Kidney capillary endothelial cell (primary cell): ENCODE results near the gene PSMG1.
"Not testable (repeated sequence)": the region's sequence is repeated elsewhere in the genome, so short reads cannot be mapped to it uniquely, and the experiment has no call there.

Experiments used
- DNase-seq: peaks from one replicate; pipeline ENCODE4 v3.0.0-alpha.2; 2018; ENCODE audit warnings: low spot score

Gene PSMG1

DNA sequence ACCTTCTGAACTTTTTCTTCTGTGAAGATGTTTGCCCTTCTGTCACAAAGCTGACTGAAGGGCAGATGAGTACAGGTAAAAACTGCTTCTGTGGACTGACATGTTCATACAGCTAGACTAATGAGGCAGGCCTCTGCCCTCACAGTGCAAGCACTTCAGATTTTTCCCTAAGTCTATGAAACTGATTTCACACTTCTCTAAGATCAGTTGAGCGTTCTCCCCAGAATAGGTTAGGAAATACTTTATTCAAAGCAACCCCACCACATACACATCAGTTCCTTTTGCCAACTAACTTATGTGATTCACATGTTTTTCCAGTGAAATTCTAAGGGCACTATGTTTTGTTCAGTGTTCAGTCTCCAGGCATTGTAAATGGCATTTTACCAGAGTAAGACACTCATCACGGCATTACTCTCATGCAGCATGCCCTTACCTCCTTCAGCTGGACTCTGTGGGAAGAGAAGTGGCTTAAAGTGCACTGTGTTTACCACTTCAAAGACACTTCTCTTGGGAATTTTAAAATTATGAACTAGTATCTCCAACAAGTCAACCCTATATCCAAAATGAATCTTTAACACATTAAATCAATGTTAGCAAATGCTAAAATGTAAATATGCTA, 5.4 kb upstream of the PSMG1 start:
- no peak for DNase-seq

DNA sequence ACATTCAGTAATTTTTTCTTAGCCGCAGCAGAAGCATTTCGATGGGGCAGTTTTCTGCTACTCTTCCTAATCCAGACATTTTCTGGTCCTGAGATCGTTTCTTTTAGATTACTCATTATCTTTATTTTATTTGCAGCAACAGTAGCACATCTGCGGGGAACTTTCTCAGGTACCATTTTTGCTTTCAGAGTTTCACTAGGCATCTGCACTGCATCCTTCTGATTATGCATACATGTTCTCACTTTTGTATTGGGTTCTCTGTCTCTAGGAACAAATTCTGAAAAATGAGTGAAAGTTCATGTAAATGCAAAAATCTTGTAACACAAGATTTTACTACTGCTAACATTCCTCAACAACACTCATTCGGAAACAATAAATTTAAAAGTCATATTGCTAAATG, 3.9 kb upstream of the PSMG1 start:
- DNase-seq, result no peak

DNA sequence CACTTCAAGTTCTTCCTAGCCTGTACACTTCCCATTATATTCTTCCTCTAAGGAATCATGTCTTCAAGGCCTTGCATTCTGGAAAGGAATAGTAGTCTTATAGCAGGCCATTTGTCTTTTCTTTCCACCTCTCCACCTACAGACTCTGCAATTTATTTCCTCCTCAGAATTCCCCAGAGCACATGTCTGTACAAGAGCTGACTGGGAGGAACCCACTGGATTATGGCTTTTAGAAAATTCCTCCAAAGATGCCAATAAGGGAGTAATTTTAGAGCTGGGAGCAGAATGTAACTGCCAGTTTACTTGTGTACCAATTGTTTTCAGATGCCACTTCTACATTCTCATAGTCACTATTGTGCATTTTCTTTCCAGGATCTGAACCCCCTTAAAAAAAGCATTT, 3.4 kb upstream of the PSMG1 start:
- DNase-seq, result no peak

DNA sequence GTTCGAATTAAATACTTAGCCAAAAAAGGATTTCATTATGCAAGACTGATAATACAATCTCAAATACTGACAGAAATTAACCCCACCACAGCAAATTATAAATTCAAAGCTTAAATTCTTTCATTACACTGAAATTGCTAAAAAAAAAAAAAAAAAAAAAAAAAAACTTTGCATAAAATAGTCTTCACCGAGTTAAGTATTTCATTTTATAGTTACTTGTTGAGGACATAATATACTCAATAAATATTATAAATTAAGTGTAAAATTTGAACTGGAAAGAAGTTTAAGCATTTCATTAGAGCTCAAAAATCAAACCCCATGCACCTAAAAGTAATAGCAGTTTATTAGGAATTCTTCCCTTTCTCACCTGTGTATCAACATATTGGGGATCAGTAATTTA, 1.9 kb upstream of the PSMG1 start:
- DNase-seq, result no peak

DNA sequence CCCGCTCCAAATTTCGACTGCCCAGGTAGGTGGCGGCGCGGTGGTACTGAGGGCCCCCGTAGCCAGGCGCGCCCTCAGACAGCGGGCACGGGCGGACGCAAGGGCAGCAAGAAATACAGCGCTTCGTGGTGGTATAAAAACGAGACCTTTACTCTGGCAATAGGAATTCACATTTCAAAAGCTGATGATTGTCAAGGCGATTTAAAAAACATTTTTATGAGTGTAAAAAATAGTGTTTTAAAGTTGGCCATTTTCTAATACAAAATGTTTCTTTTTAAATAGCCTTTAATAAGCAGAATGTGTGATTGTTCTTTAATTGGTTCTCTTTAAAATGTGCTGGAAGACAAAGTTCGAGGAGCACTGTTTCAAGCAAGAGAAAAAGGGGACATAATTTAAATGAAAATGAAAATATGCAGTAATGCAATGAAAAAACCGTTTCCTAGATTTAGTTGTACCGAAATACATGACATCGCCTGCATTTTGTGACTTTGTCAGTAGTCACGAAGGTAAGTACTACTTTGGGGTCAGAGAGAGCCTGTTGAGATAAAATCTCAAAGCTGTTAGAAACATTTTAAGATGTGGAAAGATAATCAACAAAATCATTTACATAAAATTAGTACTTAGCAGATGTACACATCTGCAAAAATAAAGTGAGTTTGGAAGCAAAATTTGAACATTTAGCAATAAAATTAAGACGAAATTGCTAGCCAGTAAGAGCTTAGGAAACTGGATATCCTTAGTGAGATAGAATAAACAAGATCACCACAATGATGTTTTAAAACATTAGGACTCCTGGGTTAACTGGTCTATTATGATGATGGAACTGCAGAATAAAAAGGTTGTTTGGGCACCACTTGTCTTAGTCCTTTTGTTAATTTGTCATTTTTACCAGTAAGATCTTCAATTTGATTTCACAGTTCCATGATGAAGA, 1.1 kb upstream of the PSMG1 start:
- DNase-seq, result no peak

DNA sequence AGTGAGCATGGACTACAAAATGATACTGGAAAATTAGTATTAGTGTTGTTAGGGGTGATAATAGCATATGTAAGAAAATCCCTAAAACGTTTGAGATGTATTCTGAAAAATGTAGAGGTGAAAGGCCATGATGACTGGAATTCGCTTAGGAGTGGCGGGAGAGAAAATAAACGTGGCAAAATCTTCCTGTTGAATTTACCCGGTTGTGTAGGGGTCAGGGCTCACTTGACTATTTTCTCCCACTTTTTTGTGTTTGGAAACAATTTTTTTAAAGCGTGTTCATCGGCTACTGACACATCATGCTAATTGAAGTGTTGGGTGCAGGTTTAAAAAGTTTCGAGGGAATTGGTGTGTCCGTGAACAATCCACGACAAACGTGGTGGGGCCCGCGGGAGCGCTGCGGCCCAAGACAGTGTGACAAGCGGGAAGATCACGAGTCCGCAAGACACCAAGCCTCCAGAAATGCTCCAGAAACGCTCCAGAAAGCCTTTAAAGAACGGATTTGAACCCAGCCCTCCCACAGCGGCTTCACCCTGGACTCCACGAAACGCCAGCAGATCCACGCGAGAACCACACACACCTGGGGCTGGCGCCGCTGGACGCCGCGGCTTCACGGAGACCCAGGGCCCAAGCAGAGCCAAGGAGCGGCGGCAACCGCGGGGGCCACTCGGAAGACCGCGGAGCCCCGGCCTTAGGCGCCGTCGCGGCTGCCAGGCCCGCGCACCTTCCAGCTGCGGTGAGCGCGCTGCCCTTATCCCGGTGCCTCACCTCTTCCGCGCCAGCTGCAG, 573 bp downstream of the PSMG1 start:
- DNase-seq, result no peak

DNA sequence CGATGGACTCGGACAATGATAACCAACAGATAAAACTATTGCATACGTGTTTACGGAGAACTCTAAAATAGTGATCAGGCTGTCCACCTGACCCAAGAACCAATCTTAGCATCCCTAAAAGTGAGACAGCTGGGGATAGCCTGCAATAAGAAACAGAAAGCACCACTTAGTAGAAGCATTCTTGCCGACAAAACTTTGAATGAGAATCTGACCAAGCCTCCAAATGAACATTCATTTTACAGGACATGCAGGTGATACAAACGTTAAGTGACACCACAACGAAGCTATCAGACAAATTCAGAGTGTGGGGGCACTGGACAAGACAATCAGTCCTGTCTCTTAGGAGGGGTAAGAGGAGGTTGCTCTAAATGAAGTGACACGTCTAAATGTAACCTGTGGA, 1.2 kb downstream of the PSMG1 start:
- no peak for DNase-seq

DNA sequence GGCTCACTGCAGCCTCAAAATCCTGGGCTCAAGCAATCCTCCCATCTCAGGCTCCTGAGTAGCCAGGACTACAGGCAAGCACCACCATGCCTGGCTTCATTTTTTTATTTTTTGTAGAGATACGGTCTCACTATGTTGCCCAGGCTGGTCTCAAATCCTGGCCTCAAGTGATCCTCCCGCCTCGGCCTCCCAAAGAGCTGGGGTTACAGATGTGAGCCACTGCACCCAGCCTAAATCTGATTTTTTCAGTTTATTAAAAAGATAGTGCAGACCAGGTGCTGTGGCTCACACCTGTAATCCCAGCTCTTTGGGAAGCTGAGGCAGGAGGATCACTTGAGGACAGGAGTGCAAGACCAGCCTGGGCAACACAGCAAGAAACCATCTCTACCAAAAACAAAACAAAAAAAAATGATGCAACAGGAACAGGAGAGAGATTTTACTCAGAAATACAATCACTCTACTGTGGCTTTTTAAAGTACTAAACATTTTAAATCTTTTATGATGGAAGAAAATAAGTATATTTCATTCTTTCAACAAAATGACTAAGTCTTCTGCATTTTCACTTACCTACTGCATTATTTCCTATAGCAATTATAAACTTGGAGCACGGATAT, 1.9 kb downstream of the PSMG1 start:
- DNase-seq, result no peak

DNA sequence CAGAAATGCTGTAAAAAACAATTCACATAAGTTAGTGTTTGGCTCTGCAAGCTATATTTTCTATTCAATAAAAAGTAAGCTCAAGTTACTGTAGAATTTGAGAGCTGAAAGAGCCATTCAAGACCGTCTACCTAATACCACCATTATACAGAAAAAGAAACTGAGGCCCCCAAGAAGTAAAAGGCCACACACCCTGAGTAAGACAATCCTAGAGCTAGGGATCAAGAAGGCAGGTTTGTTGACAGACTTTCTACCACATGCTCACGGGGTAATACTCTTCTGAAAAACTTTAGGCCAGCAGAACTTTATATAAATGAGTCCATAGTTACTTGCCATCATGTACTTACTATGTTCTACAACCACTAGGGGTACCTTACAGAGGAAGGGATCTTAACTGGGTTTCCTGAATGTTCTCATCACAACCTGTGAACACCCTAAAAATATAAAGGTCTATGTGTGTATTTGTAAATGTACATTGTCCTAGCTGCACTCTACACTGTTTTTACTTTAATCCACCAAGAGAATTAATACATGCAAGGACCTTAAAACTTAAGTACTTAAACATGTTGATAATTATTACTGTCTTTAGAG, 2.7 kb downstream of the PSMG1 start:
- no peak for DNase-seq

DNA sequence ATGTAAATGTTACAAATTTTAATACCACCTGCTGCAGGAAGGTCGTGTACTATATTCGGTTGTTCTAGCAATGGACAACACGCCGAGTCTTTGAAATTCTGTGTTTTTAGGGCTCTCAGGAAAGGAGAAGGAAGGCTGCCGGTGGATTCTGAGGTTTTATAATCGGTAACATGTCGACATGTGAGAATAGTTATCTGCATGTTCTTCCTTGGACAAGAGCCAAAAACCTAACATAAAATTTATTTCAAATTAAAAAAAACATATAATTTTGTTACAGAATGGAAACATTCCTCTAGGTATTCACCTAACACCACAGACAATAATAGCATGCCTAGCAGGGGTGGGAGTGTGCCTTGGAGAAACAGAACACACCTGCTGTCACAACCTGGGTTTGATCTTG, 4.8 kb downstream of the PSMG1 start:
- DNase-seq, result no peak

DNA sequence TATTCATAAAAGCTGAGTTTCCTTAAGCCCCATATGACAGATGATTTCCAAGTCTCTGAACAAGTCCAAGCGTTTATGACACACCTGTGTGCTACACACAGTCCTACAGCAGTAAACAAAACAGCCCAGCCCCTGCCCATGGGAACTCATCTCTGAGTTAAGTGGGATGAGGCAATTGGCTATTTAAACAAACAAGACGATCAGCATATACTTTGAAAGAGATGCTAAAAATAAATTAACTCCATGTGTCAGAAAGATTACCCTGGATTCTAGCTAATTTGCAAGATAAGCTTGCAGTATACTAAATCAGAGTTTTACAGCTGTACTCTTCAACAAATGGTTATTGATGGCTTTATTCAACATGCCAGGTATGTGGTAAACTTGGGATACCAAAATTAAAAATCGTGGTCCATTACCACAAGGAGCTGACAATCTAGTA, 7.0 kb downstream of the PSMG1 start:
- DNase-seq, result no peak

DNA sequence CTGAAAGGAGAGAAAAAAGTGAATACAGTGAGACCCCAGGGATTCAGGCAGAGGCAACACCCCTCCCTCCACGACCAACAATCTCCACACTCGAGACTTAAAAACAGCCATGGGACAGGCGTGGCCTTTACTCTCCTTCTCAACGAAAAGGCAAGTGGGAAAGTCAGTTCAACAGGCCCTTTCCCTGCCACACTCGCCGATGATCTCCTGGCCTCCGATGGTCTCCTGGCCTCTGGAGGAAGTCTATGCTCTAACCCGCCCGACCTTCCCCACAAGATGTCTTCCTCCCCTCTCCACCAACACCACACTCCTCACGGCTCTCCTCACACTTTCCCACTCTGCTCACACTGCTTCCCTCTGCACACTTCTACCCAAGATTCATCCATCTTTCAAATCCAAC, 7.6 kb downstream of the PSMG1 start:
- no peak for DNase-seq

DNA sequence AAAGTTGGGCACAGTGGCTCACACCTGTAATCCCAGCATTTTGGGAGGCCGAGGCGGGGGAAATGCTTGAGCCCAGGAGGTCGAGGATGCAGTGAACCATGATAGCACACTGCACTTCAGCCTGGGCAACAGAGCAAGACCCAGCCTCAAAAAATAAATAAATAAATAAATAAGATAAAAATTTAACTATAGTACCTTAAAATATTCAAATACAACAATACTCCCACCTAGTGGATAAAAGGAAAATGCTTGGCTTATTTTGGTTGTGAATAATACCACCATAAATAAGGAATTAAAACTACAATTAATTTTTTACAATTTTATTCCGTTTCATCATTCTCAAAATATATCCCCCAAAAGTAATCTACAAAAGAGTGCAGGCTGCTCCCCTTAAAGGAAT, 8.1 kb downstream of the PSMG1 start:
- DNase-seq, result peak; percentile 47

DNA sequence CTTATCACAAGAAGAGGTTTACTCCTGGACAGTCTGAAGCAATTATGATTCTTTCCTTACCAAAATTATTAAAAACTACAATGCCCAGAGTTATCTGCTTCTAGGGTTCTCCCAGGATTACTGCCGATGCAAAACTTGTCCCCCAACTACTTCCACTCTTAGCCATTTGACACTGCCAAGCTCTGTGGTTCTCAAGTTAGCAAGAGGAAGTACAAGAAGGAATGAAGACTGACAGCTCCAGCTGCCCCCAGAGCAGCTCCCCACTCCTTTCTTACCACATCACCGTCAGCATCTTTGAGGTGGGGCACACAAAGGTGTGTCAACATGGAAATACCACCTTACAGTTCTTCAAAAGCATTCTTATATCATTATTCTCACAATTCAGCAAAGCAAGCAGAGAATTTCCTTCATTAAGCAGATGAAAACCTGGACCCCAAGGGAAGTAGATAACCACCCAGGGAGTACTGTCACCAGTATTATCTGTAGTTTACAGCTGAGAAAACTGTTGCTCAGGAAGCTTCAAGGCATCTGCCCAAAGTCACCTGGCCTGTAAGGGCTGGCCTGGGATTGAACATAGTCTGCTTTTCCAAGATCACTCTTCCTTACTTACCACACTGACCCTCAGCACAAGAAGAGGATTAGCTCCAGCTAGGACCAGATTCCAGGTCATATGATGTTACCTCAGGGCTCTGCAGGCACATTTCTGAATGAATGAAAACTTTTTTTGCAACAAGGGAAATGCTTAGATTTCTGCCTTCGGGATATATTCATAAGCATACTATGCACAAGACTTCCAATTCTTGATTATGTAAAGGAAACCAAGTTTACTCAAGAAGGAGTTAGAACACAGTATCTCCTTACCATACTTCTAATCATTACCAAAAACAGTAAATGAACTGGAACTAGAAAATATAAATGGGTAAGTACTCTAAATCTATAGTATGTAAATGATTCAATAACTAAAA, 9.3 kb downstream of the PSMG1 start:
- no peak for DNase-seq

DNA sequence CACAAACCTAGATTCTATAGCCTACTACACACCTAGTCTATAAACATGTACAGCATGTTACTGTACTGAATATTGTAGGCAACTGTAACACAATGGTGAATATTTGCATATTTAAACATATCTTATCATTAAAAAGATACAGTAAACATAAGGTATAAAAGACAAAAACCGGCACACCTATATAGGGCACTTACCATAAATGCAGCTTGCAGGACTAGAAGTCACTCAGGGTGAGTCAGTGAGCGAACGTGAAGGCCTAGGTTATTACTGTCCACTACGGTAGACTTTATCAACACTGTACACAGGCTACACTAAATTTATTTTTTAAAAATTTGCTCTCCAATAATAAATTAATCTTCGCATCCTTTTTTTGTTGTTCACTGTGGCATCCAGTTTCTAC, 13.3 kb downstream of the PSMG1 start:
- DNase-seq, result no peak

DNA sequence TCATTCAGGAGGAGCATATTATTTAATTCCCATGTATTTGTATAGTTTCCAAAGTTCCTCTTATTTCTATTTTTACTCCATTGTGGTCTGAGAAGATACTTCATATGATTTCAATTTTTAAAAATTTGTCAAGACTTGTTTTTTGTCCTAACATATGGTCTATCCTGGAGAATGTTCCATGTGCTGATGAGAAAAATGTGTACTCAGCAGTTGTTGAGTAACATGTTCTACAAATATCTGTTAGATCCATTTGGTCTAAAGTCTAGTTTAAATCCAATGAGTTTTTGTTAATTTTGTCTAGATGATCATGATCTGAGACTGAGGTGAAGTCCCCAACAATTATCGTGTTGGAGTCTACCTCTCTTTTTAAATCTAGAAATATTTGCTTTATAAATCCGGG, 14.5 kb downstream of the PSMG1 start:
- no peak for DNase-seq

DNA sequence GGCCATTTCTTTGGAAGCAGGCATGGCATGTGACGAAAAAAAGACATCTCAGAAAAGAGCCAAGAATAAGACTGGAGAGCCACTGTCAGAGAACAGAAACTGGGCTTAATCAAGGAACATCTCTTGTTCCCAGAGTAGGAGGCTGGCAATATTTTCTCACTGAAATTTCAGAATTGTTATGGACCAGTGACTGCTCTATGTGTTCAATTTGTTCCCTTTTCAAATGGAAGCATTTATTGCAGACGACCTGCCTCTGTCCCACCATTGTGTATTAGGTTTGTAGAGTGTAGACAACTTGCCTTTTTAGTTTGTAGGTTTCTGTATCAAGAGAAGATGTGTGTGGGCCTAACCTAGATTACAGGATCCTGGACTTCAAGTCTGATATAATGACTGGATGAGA, 18.7 kb downstream of the PSMG1 start:
- no peak for DNase-seq

DNA sequence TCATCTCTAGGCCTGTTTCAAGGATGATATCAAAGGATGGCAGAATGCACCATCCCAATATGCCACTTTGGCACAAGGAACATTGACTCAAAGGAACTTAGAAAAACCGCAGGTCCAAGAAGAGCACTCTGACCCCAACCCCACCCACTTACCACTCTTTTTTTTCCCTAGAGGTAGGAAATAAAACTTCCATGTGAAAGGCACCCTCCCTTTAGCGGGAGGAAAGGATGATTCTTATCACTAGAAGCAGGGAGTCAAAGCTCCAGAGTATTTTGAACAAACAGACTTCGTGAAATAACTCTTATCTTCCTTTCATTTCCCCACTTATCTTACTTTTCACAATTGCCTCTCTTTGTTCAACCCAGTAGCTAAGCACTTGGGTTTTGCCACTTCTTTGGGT, 22.2 kb downstream of the PSMG1 start:
- no peak for DNase-seq

DNA sequence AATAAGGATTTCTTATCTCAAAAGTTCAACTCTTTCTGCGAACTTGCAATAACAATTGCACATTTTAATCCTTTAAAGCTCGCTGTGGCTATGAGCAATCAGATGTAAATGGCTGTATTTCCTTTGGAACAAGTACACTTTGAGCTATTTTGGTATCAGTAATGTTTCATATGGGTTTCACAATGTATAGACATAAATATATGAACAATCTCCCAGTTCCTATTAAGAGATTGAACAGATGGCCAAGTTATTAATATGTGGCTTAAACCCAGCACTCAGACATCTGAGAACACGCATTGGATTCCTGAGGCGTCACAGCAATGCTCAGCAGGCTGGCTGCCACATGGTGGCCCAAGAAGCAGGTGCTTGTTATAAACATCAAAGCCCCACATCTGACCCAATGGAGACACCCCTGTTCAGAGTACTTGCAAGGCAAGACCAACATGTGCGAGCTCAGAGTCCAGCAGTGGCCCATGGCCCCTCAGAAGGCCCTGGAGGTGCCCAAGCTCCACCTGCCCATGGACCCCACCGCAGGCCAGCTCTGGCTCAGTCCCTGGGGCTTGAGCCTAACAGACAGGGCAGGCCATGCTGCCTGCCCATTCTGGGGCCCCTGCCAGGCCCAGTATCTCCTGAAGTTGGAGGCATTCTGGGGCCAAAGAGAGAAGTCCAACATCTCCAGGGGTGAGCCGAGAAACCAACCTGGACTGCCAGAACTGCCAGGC, 23.7 kb downstream of the PSMG1 start:
- no peak for DNase-seq

DNA sequence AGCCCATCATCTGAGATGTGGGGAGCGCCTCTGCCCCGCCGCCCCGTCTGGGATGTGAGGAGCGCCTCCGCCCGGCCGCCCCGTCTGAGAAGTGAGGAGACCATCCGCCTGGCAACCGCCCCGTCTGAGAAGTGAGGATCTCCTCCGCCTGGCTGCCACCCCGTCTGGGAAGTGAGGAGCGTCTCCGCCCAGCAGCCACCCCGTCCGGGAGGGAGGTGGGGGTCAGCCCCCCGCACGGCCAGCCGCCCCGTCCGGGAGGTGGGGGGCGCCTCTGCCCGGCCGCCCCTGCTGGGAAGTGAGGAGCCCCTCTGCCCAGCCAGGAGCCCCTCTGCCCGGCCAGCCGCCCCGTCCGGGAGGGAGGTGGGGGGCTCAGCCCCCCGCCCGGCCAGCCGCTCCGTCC, 26.0 kb downstream of the PSMG1 start:
- DNase-seq, result not testable (repeated sequence)
